K562 (cell line): ENCODE data around the gene GNAZ. TPM values are rescaled to one million over a fixed set of nuclear protein-coding genes. Genes with fewer than 3 reads are reported as not detected.

Source experiments
- BDP1 ChIP-seq: IDR thresholded peaks from 3 replicates; pipeline ENCODE4 v1.6.1; 2011; ENCODE audit not compliant: insufficient read length, insufficient read depth
- DIDO1 ChIP-seq: fragments of 450-650 bp; IDR thresholded peaks from 2 replicates; pipeline ENCODE4 v1.6.1; 2016; ENCODE audit warnings: low read depth, missing biosample characterization, missing genetic modification characterization
- ELF1 ChIP-seq: fragments of 200-800 bp; sonication (Bioruptor generic); IDR thresholded peaks from 2 replicates; pipeline ENCODE4 v1.6.1; 2016; ENCODE audit warnings: missing genetic modification characterization, missing compliant biosample characterization
- EP400 ChIP-seq: fragments of 450-650 bp; IDR thresholded peaks from 2 replicates; pipeline ENCODE4 v1.6.1; 2017; ENCODE audit warnings: antibody characterized with exemption, mild to moderate bottlenecking, moderate library complexity
- ESRRA ChIP-seq: fragments of 450-650 bp; IDR thresholded peaks from 2 replicates; pipeline ENCODE4 v1.6.1; 2014; ENCODE audit warnings: low read depth, mild to moderate bottlenecking, moderate library complexity, borderline replicate concordance
- EWSR1 ChIP-seq: fragments of 450-650 bp; IDR thresholded peaks from 2 replicates; pipeline ENCODE4 v1.6.1; 2018; ENCODE audit warnings: borderline replicate concordance, mild to moderate bottlenecking, low read depth, moderate library complexity; ENCODE audit not compliant: partially characterized antibody
- GABPA ChIP-seq: fragments of 200-800 bp; sonication (Bioruptor generic); conservative IDR thresholded peaks from 2 replicates; pipeline ENCODE4 v1.6.1; 2016; ENCODE audit warnings: low read depth, missing genetic modification characterization, missing compliant biosample characterization
- HMGN3 ChIP-seq: IDR thresholded peaks from 2 replicates; pipeline ENCODE4 v1.6.1; 2011; ENCODE audit warnings: borderline replicate concordance, low read depth, mild to moderate bottlenecking, mixed read lengths, low read length; ENCODE audit not compliant: insufficient read length; ENCODE audit errors: extremely low read depth
- ILF3 ChIP-seq: fragments of 450-650 bp; IDR thresholded peaks from 2 replicates; pipeline ENCODE4 v1.6.1; 2018; ENCODE audit warnings: antibody characterized with exemption, mild to moderate bottlenecking, moderate library complexity, borderline replicate concordance
- MAFF ChIP-seq: IDR thresholded peaks from 2 replicates; pipeline ENCODE4 v1.6.1; 2012; ENCODE audit warnings: low read length, improper control_type of control experiment
- NR4A1 ChIP-seq, 2 experiments: fragments of 250-450 bp in 1 of 2; fragments of 450-650 bp in 1 of 2; sonication (Bioruptor Pico) in 1 of 2; IDR thresholded peaks; 2 replicates each; pipeline versions ENCODE4 v1.4.0 to v1.6.1; 2016 to 2020; ENCODE audit warnings: mild to moderate bottlenecking in 2 of 2, missing compliant biosample characterization in 1 of 2, missing genetic modification characterization in 1 of 2, moderate library complexity in 1 of 2
- RB1 ChIP-seq: fragments of 450-650 bp; IDR thresholded peaks from 2 replicates; pipeline ENCODE4 v1.6.1; 2017; ENCODE audit warnings: low read depth, mild to moderate bottlenecking
- SMAD3 ChIP-seq: fragments of 450-650 bp; formaldehyde crosslinking; conservative IDR thresholded peaks from 2 replicates; pipeline ENCODE4 v1.4.0; 2020; ENCODE audit warnings: mild to moderate bottlenecking
- STAT6 ChIP-seq: sonication (generic); formaldehyde crosslinking; IDR thresholded peaks from 2 replicates; pipeline ENCODE4 v1.8.1; 2023; ENCODE audit warnings: mild to moderate bottlenecking, missing genetic modification reagents
- ZNF23 ChIP-seq: fragments of 250-450 bp; sonication (Bioruptor Pico); IDR thresholded peaks from 2 replicates; pipeline ENCODE4 v1.4.0; 2020; ENCODE audit warnings: mild to moderate bottlenecking
- ZNF644 ChIP-seq: fragments of 200-800 bp; sonication (Bioruptor generic); IDR thresholded peaks from 2 replicates; pipeline ENCODE4 v1.6.1; 2016; ENCODE audit warnings: low read depth, missing genetic modification characterization, missing compliant biosample characterization
- polyA plus RNA-seq, 8 experiments: library from polyadenylated mRNA; depleted of rRNA in 4 of 8; stranded (reverse) in 5 of 8; unstranded in 3 of 8; fragments of >200 nt; fragmentation: Nextera tagmentation in 2 of 8; fragmentation: Illumina TruSeq in 1 of 8; extraction: Ambion mirVana in 2 of 8; extraction: Trizol in 1 of 8; gene quantifications; 2 replicates each; pipeline versions ENCODE4 v1.2.1 to v1.2.3, GENCODE V29; 2011 to 2014; ENCODE audit warnings: inconsistent platforms in 1 of 8, missing spikeins in 1 of 8
- total RNA-seq, 7 experiments: library from RNA; depleted of rRNA in 6 of 7; stranded (reverse); fragments of >200 nt in 6 of 7; fragmentation: Illumina TruSeq in 2 of 7; extraction: Trizol in 2 of 7; gene quantifications; 2 replicates each; pipeline versions ENCODE4 v1.2.1 to v1.2.3, GENCODE V29; 2011 to 2021; ENCODE audit warnings: low replicate concordance in 1 of 7
- TF ChIP-seq, protein P1 (sequence below), 3 experiments: IDR thresholded peaks in 2 of 3; conservative IDR thresholded peaks in 1 of 3; 2 replicates each; pipeline ENCODE4 v1.5.1; 2011 to 2012; ENCODE audit warnings: low read length in 3 of 3, mild to moderate bottlenecking in 3 of 3, control low read depth in 2 of 3, improper control_type of control experiment in 1 of 3, inconsistent platforms in 1 of 3, low read depth in 1 of 3, mixed read lengths in 1 of 3, moderate library complexity in 1 of 3; ENCODE audit not compliant: insufficient read depth in 2 of 3
- TF ChIP-seq, protein P2 (sequence below), 2 experiments: fragments of 450-650 bp in 1 of 2; sonication (generic) in 1 of 2; formaldehyde crosslinking in 1 of 2; IDR thresholded peaks in 1 of 2; conservative IDR thresholded peaks in 1 of 2; 2 replicates each; pipeline versions ENCODE4 v1.6.1 to v1.8.1; 2016 to 2023; ENCODE audit warnings: mild to moderate bottlenecking in 2 of 2, moderate library complexity in 2 of 2, inconsistent platforms in 1 of 2, missing genetic modification reagents in 1 of 2
- TF ChIP-seq, protein P3 (sequence below): fragments of 450-650 bp; formaldehyde crosslinking; IDR thresholded peaks from 2 replicates; pipeline ENCODE4 v1.4.0; 2022; ENCODE audit warnings: missing genetic modification characterization

GNAZ gene
- total and polyA plus RNA-seq, 9 of the 15 experiments (the other 6 are each of a cell fraction or from before 2014, with no cell fraction given): 0.04 to 0.22 (median 0.13) TPM; not detected in 3

DNA sequence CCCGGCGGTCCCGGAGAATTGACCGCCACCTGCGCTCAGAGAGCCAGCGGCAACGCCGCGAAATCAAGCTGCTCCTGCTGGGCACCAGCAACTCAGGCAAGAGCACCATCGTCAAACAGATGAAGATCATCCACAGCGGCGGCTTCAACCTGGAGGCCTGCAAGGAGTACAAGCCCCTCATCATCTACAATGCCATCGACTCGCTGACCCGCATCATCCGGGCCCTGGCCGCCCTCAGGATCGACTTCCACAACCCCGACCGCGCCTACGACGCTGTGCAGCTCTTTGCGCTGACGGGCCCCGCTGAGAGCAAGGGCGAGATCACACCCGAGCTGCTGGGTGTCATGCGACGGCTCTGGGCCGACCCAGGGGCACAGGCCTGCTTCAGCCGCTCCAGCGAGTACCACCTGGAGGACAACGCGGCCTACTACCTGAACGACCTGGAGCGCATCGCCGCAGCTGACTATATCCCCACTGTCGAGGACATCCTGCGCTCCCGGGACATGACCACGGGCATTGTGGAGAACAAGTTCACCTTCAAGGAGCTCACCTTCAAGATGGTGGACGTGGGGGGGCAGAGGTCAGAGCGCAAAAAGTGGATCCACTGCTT is 25.5 kb downstream of the GNAZ start (continued):
- peak; percentile 4; the same call in 1 of the 2 replicates for TF ChIP-seq STAT6 (CRISPR knock-in tag)
- TF ChIP-seq MAFF: no peak
- TF ChIP-seq NR4A1 (CRISPR knock-in tag; IDR thresholded peaks at IDR 0.05): no peak
- TF ChIP-seq NR4A1 (tag; IDR thresholded peaks at IDR 0.05): no peak
- TF ChIP-seq DIDO1: no peak
- no peak for TF ChIP-seq ELF1
- TF ChIP-seq EWSR1: no peak
- no peak for TF ChIP-seq ZNF23
- no peak for TF ChIP-seq ZNF644 (tag)
- no peak for TF ChIP-seq EP400
- TF ChIP-seq, protein P1, sequence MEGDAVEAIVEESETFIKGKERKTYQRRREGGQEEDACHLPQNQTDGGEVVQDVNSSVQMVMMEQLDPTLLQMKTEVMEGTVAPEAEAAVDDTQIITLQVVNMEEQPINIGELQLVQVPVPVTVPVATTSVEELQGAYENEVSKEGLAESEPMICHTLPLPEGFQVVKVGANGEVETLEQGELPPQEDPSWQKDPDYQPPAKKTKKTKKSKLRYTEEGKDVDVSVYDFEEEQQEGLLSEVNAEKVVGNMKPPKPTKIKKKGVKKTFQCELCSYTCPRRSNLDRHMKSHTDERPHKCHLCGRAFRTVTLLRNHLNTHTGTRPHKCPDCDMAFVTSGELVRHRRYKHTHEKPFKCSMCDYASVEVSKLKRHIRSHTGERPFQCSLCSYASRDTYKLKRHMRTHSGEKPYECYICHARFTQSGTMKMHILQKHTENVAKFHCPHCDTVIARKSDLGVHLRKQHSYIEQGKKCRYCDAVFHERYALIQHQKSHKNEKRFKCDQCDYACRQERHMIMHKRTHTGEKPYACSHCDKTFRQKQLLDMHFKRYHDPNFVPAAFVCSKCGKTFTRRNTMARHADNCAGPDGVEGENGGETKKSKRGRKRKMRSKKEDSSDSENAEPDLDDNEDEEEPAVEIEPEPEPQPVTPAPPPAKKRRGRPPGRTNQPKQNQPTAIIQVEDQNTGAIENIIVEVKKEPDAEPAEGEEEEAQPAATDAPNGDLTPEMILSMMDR (IDR thresholded peaks at IDR 0.05 in 2 of 3, conservative IDR thresholded peaks at IDR 0.05 in 1 of 3; ENCODE audit: insufficient read depth in 2 of 3, low read depth in 1 of 3, low read length in 3 of 3): 0 out of 6 replicates have a peak, but pooled peaks of 1 of the 3 experiments have one; percentile 1
- TF ChIP-seq, protein P2, sequence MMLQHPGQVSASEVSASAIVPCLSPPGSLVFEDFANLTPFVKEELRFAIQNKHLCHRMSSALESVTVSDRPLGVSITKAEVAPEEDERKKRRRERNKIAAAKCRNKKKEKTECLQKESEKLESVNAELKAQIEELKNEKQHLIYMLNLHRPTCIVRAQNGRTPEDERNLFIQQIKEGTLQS (IDR thresholded peaks at IDR 0.05): no peak
- TF ChIP-seq, protein P2 (CRISPR knock-in tag; conservative IDR thresholded peaks at IDR 0.05): no peak
- TF ChIP-seq HMGN3: no peak
- no peak for TF ChIP-seq SMAD3 (CRISPR knock-in tag)
- no peak for TF ChIP-seq ILF3
- TF ChIP-seq RB1: no peak
- TF ChIP-seq, protein P3, sequence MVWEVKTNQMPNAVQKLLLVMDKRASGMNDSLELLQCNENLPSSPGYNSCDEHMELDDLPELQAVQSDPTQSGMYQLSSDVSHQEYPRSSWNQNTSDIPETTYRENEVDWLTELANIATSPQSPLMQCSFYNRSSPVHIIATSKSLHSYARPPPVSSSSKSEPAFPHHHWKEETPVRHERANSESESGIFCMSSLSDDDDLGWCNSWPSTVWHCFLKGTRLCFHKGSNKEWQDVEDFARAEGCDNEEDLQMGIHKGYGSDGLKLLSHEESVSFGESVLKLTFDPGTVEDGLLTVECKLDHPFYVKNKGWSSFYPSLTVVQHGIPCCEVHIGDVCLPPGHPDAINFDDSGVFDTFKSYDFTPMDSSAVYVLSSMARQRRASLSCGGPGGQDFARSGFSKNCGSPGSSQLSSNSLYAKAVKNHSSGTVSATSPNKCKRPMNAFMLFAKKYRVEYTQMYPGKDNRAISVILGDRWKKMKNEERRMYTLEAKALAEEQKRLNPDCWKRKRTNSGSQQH (CRISPR knock-in tag): no peak
- TF ChIP-seq BDP1: no peak
- TF ChIP-seq GABPA (tag): no peak
- TF ChIP-seq ESRRA: no peak
